ENCODE measurements around the gene GRHL1. TPM values are rescaled to one million over a fixed set of nuclear protein-coding genes. Genes with fewer than 3 reads are reported as not detected.

The GRHL1 gene
- total RNA-seq, 1 experiment from 2014 or later, result 2.7 TPM

DNA sequence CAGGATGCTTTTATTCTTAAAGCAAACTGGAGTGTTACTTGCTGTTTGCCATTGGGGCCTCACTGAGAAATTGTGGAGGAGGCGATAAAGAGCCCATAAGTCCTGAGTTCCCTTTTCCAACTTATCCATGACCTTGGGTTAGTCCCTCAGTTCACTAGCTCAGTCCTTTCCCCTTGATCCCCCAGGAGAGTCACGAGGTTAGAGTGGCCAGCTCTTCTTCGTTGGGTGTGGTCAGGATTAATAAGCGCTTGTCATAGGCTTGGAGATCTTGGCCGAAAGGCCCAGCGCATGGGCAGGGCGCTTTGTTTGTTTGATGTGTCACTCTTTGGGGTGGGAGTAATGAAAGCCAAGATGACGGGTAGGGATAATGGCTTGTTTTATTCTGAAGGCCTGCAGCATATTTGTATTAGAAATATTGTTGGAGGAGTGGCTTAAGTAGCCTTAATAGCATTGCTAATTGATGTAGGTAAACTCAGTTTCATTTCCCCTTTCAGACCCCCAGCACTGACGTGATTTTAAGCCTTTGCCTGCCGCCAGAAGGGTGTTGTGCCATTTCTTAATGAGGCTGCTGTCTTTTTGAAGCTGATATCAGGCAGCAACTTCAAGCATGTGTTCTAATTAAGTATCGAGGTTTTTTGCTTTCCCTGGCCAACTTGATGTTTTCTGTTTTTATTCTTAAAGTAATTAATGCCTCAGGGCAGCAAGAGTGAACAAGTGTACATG, 15.7 kb downstream of the GRHL1 start (continued):
- TF ChIP-seq, protein P1, sequence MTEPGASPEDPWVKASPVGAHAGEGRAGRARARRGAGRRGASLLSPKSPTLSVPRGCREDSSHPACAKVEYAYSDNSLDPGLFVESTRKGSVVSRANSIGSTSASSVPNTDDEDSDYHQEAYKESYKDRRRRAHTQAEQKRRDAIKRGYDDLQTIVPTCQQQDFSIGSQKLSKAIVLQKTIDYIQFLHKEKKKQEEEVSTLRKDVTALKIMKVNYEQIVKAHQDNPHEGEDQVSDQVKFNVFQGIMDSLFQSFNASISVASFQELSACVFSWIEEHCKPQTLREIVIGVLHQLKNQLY (CRISPR knock-in tag; IDR thresholded peaks at IDR 0.05), result no peak
- TF ChIP-seq, protein P2, sequence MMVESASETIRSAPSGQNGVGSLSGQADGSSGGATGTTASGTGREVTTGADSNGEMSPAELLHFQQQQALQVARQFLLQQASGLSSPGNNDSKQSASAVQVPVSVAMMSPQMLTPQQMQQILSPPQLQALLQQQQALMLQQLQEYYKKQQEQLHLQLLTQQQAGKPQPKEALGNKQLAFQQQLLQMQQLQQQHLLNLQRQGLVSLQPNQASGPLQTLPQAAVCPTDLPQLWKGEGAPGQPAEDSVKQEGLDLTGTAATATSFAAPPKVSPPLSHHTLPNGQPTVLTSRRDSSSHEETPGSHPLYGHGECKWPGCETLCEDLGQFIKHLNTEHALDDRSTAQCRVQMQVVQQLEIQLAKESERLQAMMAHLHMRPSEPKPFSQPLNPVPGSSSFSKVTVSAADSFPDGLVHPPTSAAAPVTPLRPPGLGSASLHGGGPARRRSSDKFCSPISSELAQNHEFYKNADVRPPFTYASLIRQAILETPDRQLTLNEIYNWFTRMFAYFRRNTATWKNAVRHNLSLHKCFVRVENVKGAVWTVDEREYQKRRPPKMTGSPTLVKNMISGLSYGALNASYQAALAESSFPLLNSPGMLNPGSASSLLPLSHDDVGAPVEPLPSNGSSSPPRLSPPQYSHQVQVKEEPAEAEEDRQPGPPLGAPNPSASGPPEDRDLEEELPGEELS (CRISPR knock-in tag; IDR thresholded peaks at IDR 0.05), result no peak
- TF ChIP-seq KAT7 (CRISPR knock-in tag; IDR thresholded peaks at IDR 0.05; ENCODE audit: borderline replicate concordance), result no peak
- TF ChIP-seq HMGA2 (CRISPR knock-in tag; IDR thresholded peaks at IDR 0.05), result no peak
- no peak for TF ChIP-seq JAZF1 (CRISPR knock-in tag; IDR thresholded peaks at IDR 0.05)

GRCh38 chr2:9968553-9969497, 17.3 kb downstream of the GRHL1 start:
- no peaks in the 10 kb centered on the region for H3K9me3 Mint-ChIP-seq
- DNase-seq (ENCODE audit: low spot score) (no peak), ATAC-seq (no peak)
- no peak overlapping the region for H3K27ac Mint-ChIP-seq
- CTCF ChIA-PET, result interaction anchor here (5.8 kb wide), 1 partner anchor 15 kb away, joined by 50 read pairs; no protein-coding TSS in a partner anchor
- H3K4me3 Mint-ChIP-seq, result no peak overlapping the region
- POLR2A ChIA-PET, result no interaction called here
- H3K36me3 Mint-ChIP-seq, result no peaks in the 10 kb centered on the region
- H3K4me1 Mint-ChIP-seq, result peaks cover 5% of the 10 kb centered on the region; the same call in 1 of the 2 replicates
- no peaks in the 10 kb centered on the region for H3K27me3 Mint-ChIP-seq (ENCODE audit: low read depth)
- TF ChIP-seq, protein P3, sequence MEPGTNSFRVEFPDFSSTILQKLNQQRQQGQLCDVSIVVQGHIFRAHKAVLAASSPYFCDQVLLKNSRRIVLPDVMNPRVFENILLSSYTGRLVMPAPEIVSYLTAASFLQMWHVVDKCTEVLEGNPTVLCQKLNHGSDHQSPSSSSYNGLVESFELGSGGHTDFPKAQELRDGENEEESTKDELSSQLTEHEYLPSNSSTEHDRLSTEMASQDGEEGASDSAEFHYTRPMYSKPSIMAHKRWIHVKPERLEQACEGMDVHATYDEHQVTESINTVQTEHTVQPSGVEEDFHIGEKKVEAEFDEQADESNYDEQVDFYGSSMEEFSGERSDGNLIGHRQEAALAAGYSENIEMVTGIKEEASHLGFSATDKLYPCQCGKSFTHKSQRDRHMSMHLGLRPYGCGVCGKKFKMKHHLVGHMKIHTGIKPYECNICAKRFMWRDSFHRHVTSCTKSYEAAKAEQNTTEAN (CRISPR knock-in tag; IDR thresholded peaks at IDR 0.05), result no peak
- no peak for TF ChIP-seq CREB1 (CRISPR knock-in tag; IDR thresholded peaks at IDR 0.05)
- TF ChIP-seq FOXP1 (CRISPR knock-in tag; IDR thresholded peaks at IDR 0.05; ENCODE audit: borderline replicate concordance), result no peak
- TF ChIP-seq, protein P4, sequence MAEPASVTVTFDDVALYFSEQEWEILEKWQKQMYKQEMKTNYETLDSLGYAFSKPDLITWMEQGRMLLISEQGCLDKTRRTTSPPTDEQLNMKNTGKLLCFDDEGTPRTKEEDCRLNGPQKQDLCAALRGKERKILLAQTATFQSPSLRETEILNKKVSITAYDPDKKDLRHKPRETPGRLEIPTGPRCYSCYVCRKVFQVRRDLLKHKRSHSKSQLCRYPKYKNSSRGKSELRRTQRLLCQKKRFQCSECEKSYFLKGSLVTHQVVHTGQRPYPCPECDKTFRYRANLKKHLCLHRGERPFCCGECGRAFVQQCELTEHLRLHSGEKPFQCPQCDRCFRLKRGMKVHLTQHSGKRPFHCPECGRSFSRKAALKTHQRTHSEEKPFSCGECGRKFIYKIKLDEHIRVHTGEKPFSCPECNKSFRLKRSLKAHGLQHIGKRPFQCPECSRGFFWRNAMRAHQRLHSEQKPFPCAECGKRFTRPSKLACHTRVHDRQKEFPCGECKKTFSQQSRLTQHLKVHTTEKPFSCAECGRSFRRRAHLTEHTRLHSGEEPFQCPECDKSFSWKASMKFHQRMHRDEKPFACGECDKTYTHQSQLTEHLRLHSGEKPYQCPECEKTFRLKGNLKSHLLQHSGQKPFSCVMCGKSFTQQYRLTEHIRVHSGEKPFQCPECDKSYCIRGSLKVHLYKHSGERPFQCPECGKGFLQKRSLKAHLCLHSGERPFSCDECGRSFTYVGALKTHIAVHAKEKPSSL (CRISPR knock-in tag; conservative IDR thresholded peaks at IDR 0.05), result no peak
- TF ChIP-seq SOX15 (CRISPR knock-in tag; IDR thresholded peaks at IDR 0.05), result no peak
- no peak for TF ChIP-seq USF2 (CRISPR knock-in tag; IDR thresholded peaks at IDR 0.05)
- no peak for TF ChIP-seq ZNF423 (CRISPR knock-in tag; IDR thresholded peaks at IDR 0.05)
- no peak for TF ChIP-seq GABPB1 (CRISPR knock-in tag; IDR thresholded peaks at IDR 0.05)
- TF ChIP-seq EMX1 (CRISPR knock-in tag; IDR thresholded peaks at IDR 0.05), result no peak
- TF ChIP-seq ATF2 (CRISPR knock-in tag; IDR thresholded peaks at IDR 0.05; ENCODE audit: borderline replicate concordance, low read depth), result no peak
- TF ChIP-seq HMGXB4 (CRISPR knock-in tag; IDR thresholded peaks at IDR 0.05), result no peak
- TF ChIP-seq ZNF219 (CRISPR knock-in tag; IDR thresholded peaks at IDR 0.05; ENCODE audit: borderline replicate concordance), result no peak
- no peak for TF ChIP-seq CBFB (CRISPR knock-in tag; IDR thresholded peaks at IDR 0.05; ENCODE audit: low read depth)
- TF ChIP-seq, protein P5, sequence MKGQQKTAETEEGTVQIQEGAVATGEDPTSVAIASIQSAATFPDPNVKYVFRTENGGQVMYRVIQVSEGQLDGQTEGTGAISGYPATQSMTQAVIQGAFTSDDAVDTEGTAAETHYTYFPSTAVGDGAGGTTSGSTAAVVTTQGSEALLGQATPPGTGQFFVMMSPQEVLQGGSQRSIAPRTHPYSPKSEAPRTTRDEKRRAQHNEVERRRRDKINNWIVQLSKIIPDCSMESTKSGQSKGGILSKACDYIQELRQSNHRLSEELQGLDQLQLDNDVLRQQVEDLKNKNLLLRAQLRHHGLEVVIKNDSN (CRISPR knock-in tag; IDR thresholded peaks at IDR 0.05), result no peak
- no peak for TF ChIP-seq ZBTB21 (CRISPR knock-in tag; IDR thresholded peaks at IDR 0.05; ENCODE audit: borderline replicate concordance)
- no peak for TF ChIP-seq CREM (CRISPR knock-in tag; IDR thresholded peaks at IDR 0.05)
- TF ChIP-seq NR1H2 (CRISPR knock-in tag; IDR thresholded peaks at IDR 0.05), result no peak
- TF ChIP-seq HMGA2 (CRISPR knock-in tag; IDR thresholded peaks at IDR 0.05), result no peak
- TF ChIP-seq GRHL2 (CRISPR knock-in tag; IDR thresholded peaks at IDR 0.05; ENCODE audit: insufficient replicate concordance, severe bottlenecking), result no peak
